NCI-H146 treated with DMSO at 0.1 percent for 48 hours (cell line): ENCODE results near the gene CAMKMT.

Source experiments
- DNase-seq: peaks from one replicate; lab custom pipeline; 2025; ENCODE audit not compliant: unreplicated experiment; lab: John Stamatoyannopoulos, UW

The CAMKMT gene

DNA sequence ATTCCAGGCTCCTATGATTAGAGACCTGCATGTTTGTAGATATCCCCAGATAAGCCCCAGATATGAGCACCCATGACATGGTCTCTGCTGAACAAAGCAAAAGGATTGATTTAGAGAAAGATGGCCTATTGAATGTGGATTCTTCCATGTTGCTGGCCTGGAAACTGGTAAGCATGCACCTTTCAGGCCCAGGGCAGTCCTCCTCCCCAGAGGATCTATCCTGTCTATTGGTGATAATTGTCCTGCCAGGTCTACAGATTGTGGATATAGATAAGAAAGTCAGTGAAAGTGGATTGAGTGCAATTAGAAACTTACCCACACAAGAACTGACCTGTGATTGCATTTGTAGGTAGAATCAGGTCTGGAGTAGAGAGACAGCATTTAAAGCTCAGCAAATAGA lies 322.8 kb downstream of the CAMKMT start:
- DNase-seq = no peak

GRCh38 chr2:44686561-44686960 lies 324.8 kb downstream of the CAMKMT start:
- DNase-seq = no peak

GRCh38 chr2:44687686-44688455 lies 326.1 kb downstream of the CAMKMT start:
- no peak for DNase-seq

- no peak for DNase-seq
Measured at GRCh38 chr2:44688456-44689124, 326.8 kb downstream of the CAMKMT start.

- no peak for DNase-seq
Measured at GRCh38 chr2:44689516-44689915, 327.8 kb downstream of the CAMKMT start.

GRCh38 chr2:44691174-44691785 lies 329.5 kb downstream of the CAMKMT start:
- no peak for DNase-seq

GRCh38 chr2:44692821-44693220 lies 331.1 kb downstream of the CAMKMT start:
- DNase-seq = no peak

DNA sequence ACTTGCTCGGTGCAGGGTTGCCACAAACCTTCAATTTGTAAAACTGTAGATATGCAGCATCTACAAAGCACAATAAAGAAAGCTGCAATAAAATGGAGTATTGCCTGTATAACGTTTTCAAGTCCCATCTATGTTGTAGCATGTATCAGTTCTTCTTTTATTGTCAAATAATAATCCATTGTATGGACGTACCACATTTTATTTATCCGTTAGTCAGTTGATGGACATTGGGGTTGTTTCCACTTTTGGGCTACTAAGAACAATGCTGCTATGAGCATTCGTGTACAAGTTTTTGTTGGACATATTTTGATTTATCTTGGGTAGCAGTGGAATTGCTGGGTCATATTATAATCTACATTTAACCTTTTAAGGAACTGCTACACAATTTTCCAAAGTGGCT lies 339.1 kb downstream of the CAMKMT start:
- no peak for DNase-seq

DNA sequence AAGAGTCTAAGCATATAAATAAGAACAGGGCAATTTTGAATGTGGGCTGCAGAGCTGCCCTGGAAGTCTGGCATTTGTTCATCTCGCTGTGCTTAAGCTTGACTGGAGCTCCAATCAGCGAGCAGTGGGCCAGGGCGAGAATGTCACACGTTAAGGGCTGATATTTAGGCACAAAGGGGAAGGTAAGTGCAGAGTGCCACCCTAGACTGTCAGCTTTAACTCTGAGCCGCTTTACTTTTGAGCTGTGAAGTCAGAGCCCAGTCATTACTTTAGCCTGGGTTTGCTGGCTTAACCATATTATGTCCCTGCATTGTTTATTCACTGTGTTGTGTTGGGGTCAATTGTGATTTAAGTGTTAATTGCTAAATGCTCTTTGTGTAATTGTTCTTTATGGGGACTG lies 343.6 kb downstream of the CAMKMT start:
- peak; percentile 47 for DNase-seq

- peak; percentile 84 for DNase-seq
Measured at GRCh38 chr2:44705876-44706480, 344.2 kb downstream of the CAMKMT start.

GRCh38 chr2:44706681-44707553 lies 345.2 kb downstream of the CAMKMT start:
- DNase-seq = peak; percentile 76

GRCh38 chr2:44707945-44708660 lies 346.4 kb downstream of the CAMKMT start:
- DNase-seq = peak; percentile 89

DNA sequence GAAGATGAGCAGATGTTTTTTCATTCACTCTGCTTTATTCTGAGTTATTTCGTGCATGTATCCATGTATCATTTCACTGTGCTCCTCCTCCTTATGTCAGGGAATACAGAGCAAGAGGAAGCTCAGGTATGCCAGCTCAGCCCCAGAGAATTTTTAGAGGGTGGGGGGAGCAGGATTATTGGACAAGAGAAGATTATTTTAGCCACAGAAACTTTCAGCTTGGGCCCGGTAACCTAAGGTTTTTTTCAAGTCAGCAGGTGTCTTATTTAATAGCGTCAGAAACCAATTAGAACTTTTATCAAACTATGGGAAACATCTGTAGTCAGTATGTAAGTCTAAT lies 346.9 kb downstream of the CAMKMT start:
- peak; percentile 73 for DNase-seq

DNA sequence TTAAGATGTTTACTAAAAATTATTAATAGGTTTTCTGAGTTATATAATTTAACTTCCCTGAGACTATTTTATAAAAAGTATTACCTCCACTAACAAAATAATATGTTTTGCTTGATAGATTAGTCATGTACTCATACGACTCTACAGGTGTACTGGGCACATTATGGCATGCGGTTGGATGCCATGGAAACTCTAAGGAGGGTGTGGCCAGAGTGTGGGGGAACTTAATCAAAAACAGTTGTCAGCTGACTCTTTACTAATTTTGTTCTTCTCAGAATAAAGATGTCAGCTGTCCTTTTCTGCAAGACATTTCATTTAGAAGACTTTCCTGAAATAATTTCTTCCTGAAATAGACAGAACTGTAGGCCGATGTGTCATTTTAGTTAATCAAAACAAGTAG lies 351.4 kb downstream of the CAMKMT start:
- no peak for DNase-seq

DNA sequence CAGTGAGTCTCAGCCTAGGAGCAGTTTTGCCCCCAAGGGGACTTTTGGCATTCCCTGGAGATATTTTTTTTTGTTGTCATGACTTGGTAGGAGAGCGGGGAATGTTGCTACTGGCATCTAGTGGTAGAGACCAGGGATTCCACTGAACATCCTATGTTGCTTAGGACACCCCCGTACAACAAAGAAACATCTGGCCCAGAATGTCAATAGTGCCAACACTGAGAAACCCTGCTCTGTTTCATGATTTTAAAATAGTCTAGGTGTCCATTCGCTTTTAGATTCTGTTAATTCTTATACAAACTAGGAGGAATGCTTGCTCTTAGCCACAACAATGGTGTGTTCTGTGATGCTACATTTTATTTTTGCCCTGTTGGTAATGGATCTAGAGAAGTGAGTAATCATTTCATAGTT lies 353.9 kb downstream of the CAMKMT start:
- peak; percentile 82 for DNase-seq

GRCh38 chr2:44716131-44716530 lies 354.4 kb downstream of the CAMKMT start:
- no peak for DNase-seq

DNA sequence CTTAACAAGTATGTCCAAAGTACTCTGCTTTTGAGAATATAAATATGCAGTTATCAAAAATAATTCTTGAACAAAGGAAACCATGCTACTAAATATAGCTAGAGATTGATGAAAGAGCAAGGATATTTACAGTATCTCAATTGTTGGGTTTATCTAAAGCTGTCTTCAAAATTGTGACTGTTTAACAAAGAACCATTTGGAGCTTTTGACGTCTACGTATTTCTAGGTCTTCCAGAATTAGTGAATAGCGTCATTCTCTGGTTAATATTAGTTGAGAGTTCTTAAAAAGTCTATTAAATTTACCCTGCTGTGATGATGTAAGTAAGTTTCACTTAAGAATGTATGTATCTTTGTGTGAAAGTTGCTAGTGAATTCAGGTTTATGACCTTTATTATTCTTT lies 356.7 kb downstream of the CAMKMT start:
- DNase-seq = no peak

DNA sequence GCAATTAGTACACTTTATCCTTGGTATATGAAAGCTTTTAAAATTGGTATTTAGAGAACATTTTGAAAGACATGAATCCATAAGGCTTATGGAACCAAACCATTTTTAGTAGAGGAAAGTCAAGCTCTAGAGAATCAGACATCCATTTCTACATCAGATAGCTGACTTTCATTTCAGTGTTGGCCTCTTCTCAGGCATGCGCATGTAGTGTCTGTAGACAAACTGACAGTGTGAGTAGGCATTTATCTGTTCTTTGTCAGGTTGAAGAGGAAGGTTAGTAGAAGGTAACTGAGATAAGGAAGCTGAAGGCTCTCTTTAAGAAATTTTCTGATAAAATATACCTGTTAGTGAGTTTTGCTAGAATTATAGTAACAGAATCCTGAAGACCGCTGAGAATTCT lies 357.8 kb downstream of the CAMKMT start:
- DNase-seq = no peak

- DNase-seq = no peak
Measured at GRCh38 chr2:44722026-44722625, 360.4 kb downstream of the CAMKMT start.

GRCh38 chr2:44723921-44724320 lies 362.2 kb downstream of the CAMKMT start:
- no peak for DNase-seq
